DND-41 (cell line): ENCODE results near the gene LMO7.

Experiments used
- ATAC-seq: fragments of 200-7000 bp; cut with Tn5 transposase; 3 replicates; pipeline ENCODE4 v1.9.1; 2021; ENCODE audit warnings: low read depth; ENCODE audit not compliant: insufficient read depth
- DNase-seq: peaks from one replicate; pipeline ENCODE4 v3.0.0-alpha.2; 2020
- H2AFZ ChIP-seq: 2 replicates; pipeline ENCODE4 v1.6.0; 2012; ENCODE audit warnings: low read depth, low read length
- H3K27ac ChIP-seq: 2 replicates; pipeline ENCODE4 v1.5.1; 2012; ENCODE audit warnings: low read length, inconsistent platforms
- H3K27me3 ChIP-seq: fragments of 200-600 bp; sonication (generic); 2 replicates; pipeline ENCODE4 v1.6.0; 2012; ENCODE audit warnings: low read length, mild to moderate bottlenecking, inconsistent platforms; ENCODE audit not compliant: insufficient read depth, poor library complexity
- H3K36me3 ChIP-seq: 2 replicates; pipeline ENCODE4 v1.5.1; 2012; ENCODE audit warnings: low read length, inconsistent platforms; ENCODE audit not compliant: insufficient read depth
- H3K4me1 ChIP-seq: 2 replicates; pipeline ENCODE4 v1.5.1; 2012; ENCODE audit warnings: mild to moderate bottlenecking, low read length; ENCODE audit not compliant: insufficient read depth
- H3K4me2 ChIP-seq: 2 replicates; pipeline ENCODE4 v1.6.0; 2012; ENCODE audit warnings: mild to moderate bottlenecking, moderate library complexity, low read length, inconsistent platforms; ENCODE audit not compliant: insufficient read depth
- H3K4me3 ChIP-seq, 2 experiments: fragments of 200-600 bp in 1 of 2; shearing (Covaris generic) in 1 of 2; 2 replicates each; pipeline ENCODE4 v1.5.1; 2012 to 2016; ENCODE audit warnings: inconsistent platforms in 2 of 2, low read length in 2 of 2, mild to moderate bottlenecking in 2 of 2, low read depth in 1 of 2, moderate library complexity in 1 of 2
- H3K79me2 ChIP-seq: 2 replicates; pipeline ENCODE4 v1.6.0; 2012; ENCODE audit warnings: low read length, inconsistent platforms; ENCODE audit not compliant: insufficient read depth
- H3K9ac ChIP-seq: 2 replicates; pipeline ENCODE4 v1.6.0; 2012; ENCODE audit warnings: low read depth, mild to moderate bottlenecking, inconsistent platforms, low read length, moderate library complexity
- H3K9me3 ChIP-seq: 2 replicates; pipeline ENCODE4 v1.5.1; 2012; ENCODE audit warnings: low read length, moderate library complexity, mild to moderate bottlenecking, inconsistent platforms; ENCODE audit not compliant: insufficient read depth, severe bottlenecking
- H4K20me1 ChIP-seq: 2 replicates; pipeline ENCODE4 v1.6.0; 2012; ENCODE audit warnings: low read length; ENCODE audit not compliant: insufficient read depth
- EZH2 ChIP-seq: IDR thresholded peaks from 3 replicates; pipeline ENCODE4 v1.6.1; 2012; ENCODE audit warnings: borderline replicate concordance, low read depth, mild to moderate bottlenecking, moderate library complexity, low read length, inconsistent platforms; ENCODE audit not compliant: severe bottlenecking
- TF ChIP-seq, protein P1 (sequence below): IDR thresholded peaks from 2 replicates; pipeline ENCODE4 v1.5.1; 2012; ENCODE audit warnings: borderline replicate concordance, low read length, moderate library complexity, mild to moderate bottlenecking; ENCODE audit not compliant: poor library complexity, severe bottlenecking; ENCODE audit errors: extremely low read depth

LMO7 gene

DNA sequence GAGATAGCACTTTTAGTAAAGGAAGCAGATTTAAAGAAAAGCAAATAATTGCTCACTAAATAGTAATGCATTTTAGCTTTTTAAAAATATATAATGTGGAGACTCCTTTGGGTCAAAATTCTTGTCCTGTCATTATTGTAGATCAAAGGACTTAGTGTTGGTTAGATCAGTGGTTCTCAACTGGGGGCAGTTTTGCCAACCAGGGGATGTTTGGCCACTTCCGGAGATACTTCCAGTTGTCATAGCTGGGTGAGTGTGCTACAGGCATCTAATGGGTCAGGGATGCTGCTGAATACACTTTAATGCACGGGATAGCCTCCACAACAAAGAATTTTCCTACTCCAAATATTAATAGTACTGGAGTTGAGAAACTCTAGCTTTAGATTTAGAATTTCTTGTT, 126.8 kb downstream of the LMO7 start:
- H3K4me1 ChIP-seq: no peaks in the 10 kb centered on the region
- no peaks in the 10 kb centered on the region for H3K79me2 ChIP-seq
- no peak for DNase-seq
- no peak overlapping the region for H3K4me3 ChIP-seq
- no peaks in the 10 kb centered on the region for H3K36me3 ChIP-seq
- no peaks in the 10 kb centered on the region for H4K20me1 ChIP-seq
- no peaks in the 10 kb centered on the region for H3K9me3 ChIP-seq
- TF ChIP-seq, protein P1, sequence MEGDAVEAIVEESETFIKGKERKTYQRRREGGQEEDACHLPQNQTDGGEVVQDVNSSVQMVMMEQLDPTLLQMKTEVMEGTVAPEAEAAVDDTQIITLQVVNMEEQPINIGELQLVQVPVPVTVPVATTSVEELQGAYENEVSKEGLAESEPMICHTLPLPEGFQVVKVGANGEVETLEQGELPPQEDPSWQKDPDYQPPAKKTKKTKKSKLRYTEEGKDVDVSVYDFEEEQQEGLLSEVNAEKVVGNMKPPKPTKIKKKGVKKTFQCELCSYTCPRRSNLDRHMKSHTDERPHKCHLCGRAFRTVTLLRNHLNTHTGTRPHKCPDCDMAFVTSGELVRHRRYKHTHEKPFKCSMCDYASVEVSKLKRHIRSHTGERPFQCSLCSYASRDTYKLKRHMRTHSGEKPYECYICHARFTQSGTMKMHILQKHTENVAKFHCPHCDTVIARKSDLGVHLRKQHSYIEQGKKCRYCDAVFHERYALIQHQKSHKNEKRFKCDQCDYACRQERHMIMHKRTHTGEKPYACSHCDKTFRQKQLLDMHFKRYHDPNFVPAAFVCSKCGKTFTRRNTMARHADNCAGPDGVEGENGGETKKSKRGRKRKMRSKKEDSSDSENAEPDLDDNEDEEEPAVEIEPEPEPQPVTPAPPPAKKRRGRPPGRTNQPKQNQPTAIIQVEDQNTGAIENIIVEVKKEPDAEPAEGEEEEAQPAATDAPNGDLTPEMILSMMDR: no peak
- TF ChIP-seq EZH2: no peak
- no peak overlapping the region for H3K27ac ChIP-seq
- H3K4me2 ChIP-seq: no peak overlapping the region
- no peak overlapping the region for H2AFZ ChIP-seq
- H3K27me3 ChIP-seq: no peaks in the 10 kb centered on the region
- H3K9ac ChIP-seq: no peak overlapping the region
- ATAC-seq: no peak

DNA sequence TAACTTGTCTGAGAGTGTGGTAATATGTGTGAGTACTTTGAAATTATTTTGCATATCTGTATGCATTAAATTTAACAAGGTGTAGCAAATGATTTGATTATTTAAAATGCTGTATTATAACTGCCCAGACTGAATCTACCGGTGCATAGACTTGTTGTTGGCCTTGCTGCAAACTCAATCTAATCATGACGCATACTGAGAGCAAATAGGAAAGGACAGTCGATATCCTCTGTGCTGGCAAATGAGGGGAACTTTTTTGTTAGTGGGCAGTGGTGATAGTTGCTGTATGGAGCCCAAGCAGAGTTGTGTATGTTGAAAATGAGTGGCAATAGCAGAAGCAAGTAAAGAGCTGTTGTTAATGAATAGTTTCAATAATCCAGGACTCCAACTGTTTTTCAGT, 127.4 kb downstream of the LMO7 start:
- H3K27me3 ChIP-seq: no peaks in the 10 kb centered on the region
- H3K4me2 ChIP-seq: no peak overlapping the region
- no peak overlapping the region for H3K27ac ChIP-seq
- TF ChIP-seq, protein P1: no peak
- TF ChIP-seq EZH2: no peak
- H3K9me3 ChIP-seq: no peaks in the 10 kb centered on the region
- H2AFZ ChIP-seq: no peak overlapping the region
- H3K4me3 ChIP-seq: no peak overlapping the region
- H3K4me1 ChIP-seq: no peaks in the 10 kb centered on the region
- H3K79me2 ChIP-seq: no peaks in the 10 kb centered on the region
- no peak for DNase-seq
- ATAC-seq: no peak
- H4K20me1 ChIP-seq: no peaks in the 10 kb centered on the region
- H3K36me3 ChIP-seq: no peaks in the 10 kb centered on the region
- H3K9ac ChIP-seq: no peak overlapping the region

DNA sequence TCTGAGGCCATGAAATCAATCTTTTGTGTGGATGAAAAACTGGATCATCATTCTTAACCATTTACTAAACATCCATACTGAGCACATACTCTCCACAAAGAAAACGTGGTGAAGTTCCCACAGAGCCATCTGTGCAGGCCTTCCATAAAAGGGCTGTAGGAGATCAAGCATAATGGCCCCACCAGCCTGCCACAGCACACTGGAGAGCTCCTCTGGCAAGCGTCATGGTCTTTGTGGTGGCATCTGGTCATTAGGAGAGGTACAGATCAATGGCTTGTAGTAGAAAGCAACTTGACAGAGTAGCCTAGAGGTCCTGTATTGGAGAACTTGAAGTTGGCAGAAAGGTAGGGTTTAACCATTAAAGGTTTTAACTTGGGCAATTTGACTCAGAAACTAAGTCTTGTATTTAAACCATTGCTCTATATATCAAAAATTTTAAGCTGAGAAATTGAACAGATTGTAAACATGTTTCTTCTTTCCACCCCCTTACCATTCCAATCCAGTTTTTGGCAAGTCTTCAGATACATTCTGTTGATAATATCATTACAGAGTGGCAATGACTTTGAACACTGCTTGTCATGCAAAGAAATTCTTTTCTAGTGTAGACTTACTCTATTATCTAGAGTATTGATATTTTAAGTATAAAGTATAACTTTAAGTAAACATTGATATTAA, 128.3 kb downstream of the LMO7 start:
- Histone ChIP-seq H3K4me3 (no peak overlapping the region), H3K4me2 (no peak overlapping the region), H3K9me3 (no peaks in the 10 kb centered on the region), H3K79me2 (no peaks in the 10 kb centered on the region), H3K9ac (no peak overlapping the region), H4K20me1 (no peaks in the 10 kb centered on the region), H2AFZ (no peak overlapping the region), H3K27me3 (no peaks in the 10 kb centered on the region), H3K4me1 (no peaks in the 10 kb centered on the region), H3K27ac (no peak overlapping the region), H3K36me3 (no peaks in the 10 kb centered on the region)
- TF ChIP-seq, protein P1: no peak
- no peak for TF ChIP-seq EZH2
- DNase-seq: no peak
- ATAC-seq: no peak
